DOHH2 (cell line): Measurements from ENCODE around the gene CAP1.

Source experiments
- EZH2phosphoT487 ChIP-seq: fragments of 200-600 bp; sonication (generic); IDR thresholded peaks from 2 replicates; pipeline ENCODE4 v1.6.1; 2017; ENCODE audit warnings: borderline replicate concordance, mild to moderate bottlenecking, antibody characterized with exemption, low read length, moderate library complexity, mixed read lengths
- TF ChIP-seq, protein P1 (sequence below): fragments of 200-600 bp; sonication (generic); IDR thresholded peaks from one replicate; pipeline ENCODE4 v1.5.1; 2014; ENCODE audit warnings: antibody characterized with exemption, mild to moderate bottlenecking, low read depth, low read length; ENCODE audit not compliant: poor library complexity, severe bottlenecking

DNA sequence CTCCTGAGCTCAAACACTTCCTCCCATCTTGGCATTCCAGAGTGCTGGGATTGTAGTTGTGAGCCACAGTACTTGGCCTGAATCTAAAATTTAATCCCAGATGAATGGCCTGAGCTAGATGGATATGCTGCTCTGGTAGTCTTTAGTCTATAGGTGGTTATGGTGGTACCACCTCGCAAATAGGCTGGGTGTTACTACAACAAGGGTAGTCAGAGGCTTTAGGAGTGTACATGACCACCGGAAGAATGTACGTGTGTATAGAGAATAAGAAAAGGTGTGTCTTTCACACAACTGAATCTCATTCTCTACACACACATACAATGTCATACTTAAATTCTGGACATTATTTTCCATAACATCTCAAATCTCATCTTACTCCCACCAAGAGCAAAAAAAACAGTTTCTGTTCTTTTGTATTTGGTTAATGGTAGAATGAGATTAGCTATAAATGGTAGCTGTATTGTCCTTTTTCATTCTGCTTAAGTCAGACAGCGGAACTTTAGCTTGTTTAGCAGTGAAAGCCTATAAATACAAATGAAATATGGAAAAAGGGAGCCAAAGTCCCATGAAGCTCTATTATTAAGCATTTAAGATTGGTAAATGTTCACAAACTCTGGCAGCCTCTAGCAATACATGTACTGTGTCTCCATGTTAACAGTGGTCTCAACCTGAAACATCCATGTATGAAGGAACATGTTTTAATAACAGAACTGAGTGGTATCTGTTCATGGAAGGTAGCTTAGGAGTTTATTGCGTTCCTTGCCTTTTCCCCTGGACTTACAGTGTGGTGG, 16.2 kb downstream of the CAP1 start:
- TF ChIP-seq, protein P1, sequence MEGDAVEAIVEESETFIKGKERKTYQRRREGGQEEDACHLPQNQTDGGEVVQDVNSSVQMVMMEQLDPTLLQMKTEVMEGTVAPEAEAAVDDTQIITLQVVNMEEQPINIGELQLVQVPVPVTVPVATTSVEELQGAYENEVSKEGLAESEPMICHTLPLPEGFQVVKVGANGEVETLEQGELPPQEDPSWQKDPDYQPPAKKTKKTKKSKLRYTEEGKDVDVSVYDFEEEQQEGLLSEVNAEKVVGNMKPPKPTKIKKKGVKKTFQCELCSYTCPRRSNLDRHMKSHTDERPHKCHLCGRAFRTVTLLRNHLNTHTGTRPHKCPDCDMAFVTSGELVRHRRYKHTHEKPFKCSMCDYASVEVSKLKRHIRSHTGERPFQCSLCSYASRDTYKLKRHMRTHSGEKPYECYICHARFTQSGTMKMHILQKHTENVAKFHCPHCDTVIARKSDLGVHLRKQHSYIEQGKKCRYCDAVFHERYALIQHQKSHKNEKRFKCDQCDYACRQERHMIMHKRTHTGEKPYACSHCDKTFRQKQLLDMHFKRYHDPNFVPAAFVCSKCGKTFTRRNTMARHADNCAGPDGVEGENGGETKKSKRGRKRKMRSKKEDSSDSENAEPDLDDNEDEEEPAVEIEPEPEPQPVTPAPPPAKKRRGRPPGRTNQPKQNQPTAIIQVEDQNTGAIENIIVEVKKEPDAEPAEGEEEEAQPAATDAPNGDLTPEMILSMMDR, result no peak
- no peak for TF ChIP-seq EZH2phosphoT487
